Measurements from ENCODE around the gene ACKR3. TPM values are rescaled to one million over a fixed set of nuclear protein-coding genes. Genes with fewer than 3 reads are reported as not detected.

ACKR3 gene
- total RNA-seq, 1 experiment from 2014 or later = 19.6 TPM

- no TSS peak for BruUV-seq (replicated peaks)
- Histone ChIP-seq H3K27ac (no peak overlapping the region), H3K4me2 (no peak overlapping the region), H3F3A (ENCODE audit: insufficient read depth, low read depth) (no peaks in the 10 kb centered on the region), H3K79me2 (ENCODE audit: low read depth) (no peaks in the 10 kb centered on the region), H2AFZ (no peak overlapping the region), H3K36me3 (ENCODE audit: low read depth) (no peaks in the 10 kb centered on the region), H4K20me1 (ENCODE audit: insufficient read depth) (no peaks in the 10 kb centered on the region), H3K9me3 (ENCODE audit: insufficient read depth, low read depth) (no peaks in the 10 kb centered on the region), H3K4me3 (no peak overlapping the region), H3K27me3 (ENCODE audit: insufficient read depth, low read depth) (peaks cover 52% of the 10 kb centered on the region), H3K9me2 (ENCODE audit: insufficient read depth) (no peaks in the 10 kb centered on the region), H3K4me1 (replicated peaks; ENCODE audit: insufficient read depth) (no peaks in the 10 kb centered on the region)
- TF ChIP-seq CTCF (conservative IDR thresholded peaks at IDR 0.05) (no peak), EZH2 (IDR thresholded peaks at IDR 0.05; ENCODE audit: low read depth) (no peak)
- no peak for DNase-seq
- ChIA-PET POLR2A (ENCODE audit: unreplicated experiment) (no interaction called here), CTCF (no interaction called here)
- intact Hi-C loops (cut with micrococcal nuclease; ENCODE audit: unreplicated experiment) = no loop called here
These were observed 17.4 kb upstream of the ACKR3 start for GRCh38 chr2:236552212-236552542.

GRCh38 chr2:236552581-236553363, 16.9 kb upstream of the ACKR3 start:
- no peaks in the 10 kb centered on the region for H3F3A ChIP-seq (ENCODE audit: insufficient read depth, low read depth)
- H3K4me3 ChIP-seq = no peak overlapping the region
- H3K79me2 ChIP-seq (ENCODE audit: low read depth) = no peaks in the 10 kb centered on the region
- no peak overlapping the region for H3K4me2 ChIP-seq
- POLR2A ChIA-PET (ENCODE audit: unreplicated experiment) = no interaction called here
- no peak overlapping the region for H2AFZ ChIP-seq
- H3K9me3 ChIP-seq (ENCODE audit: insufficient read depth, low read depth) = no peaks in the 10 kb centered on the region
- no peaks in the 10 kb centered on the region for H4K20me1 ChIP-seq (ENCODE audit: insufficient read depth)
- DNase-seq = no peak
- H3K9me2 ChIP-seq (ENCODE audit: insufficient read depth) = no peaks in the 10 kb centered on the region
- no peaks in the 10 kb centered on the region for H3K36me3 ChIP-seq (ENCODE audit: low read depth)
- peaks cover 47% of the 10 kb centered on the region for H3K27me3 ChIP-seq (ENCODE audit: insufficient read depth, low read depth)
- intact Hi-C loops (cut with micrococcal nuclease; ENCODE audit: unreplicated experiment) = no loop called here
- H3K27ac ChIP-seq = no peak overlapping the region
- 0 out of 2 replicates have a peak, but pooled peaks cover 2% of the 10 kb centered on the region for H3K4me1 ChIP-seq (replicated peaks; ENCODE audit: insufficient read depth)
- TF ChIP-seq EZH2 (IDR thresholded peaks at IDR 0.05; ENCODE audit: low read depth) (no peak), CTCF (conservative IDR thresholded peaks at IDR 0.05) (no peak)
- CTCF ChIA-PET = no interaction called here
- no TSS peak for BruUV-seq (replicated peaks)

GRCh38 chr2:236553522-236553921, 16.1 kb upstream of the ACKR3 start:
- intact Hi-C loops (cut with micrococcal nuclease; ENCODE audit: unreplicated experiment) = no loop called here
- no peaks in the 10 kb centered on the region for H3K9me2 ChIP-seq (ENCODE audit: insufficient read depth)
- H3K4me1 ChIP-seq (replicated peaks; ENCODE audit: insufficient read depth) = 0 out of 2 replicates have a peak, but pooled peaks cover 5% of the 10 kb centered on the region
- CTCF ChIA-PET = no interaction called here
- no peaks in the 10 kb centered on the region for H3F3A ChIP-seq (ENCODE audit: insufficient read depth, low read depth)
- DNase-seq = no peak
- POLR2A ChIA-PET (ENCODE audit: unreplicated experiment) = interaction anchor here (0.6 kb wide), 1 partner anchor 230 kb away, joined by 4 read pairs; no protein-coding TSS in a partner anchor
- H3K36me3 ChIP-seq (ENCODE audit: low read depth) = no peaks in the 10 kb centered on the region
- no peak overlapping the region for H2AFZ ChIP-seq
- no peaks in the 10 kb centered on the region for H3K79me2 ChIP-seq (ENCODE audit: low read depth)
- no peak overlapping the region for H3K4me2 ChIP-seq
- no peaks in the 10 kb centered on the region for H4K20me1 ChIP-seq (ENCODE audit: insufficient read depth)
- no peak overlapping the region for H3K4me3 ChIP-seq
- TF ChIP-seq EZH2 (IDR thresholded peaks at IDR 0.05; ENCODE audit: low read depth) (no peak), CTCF (conservative IDR thresholded peaks at IDR 0.05) (no peak)
- no TSS peak for BruUV-seq (replicated peaks)
- H3K9me3 ChIP-seq (ENCODE audit: insufficient read depth, low read depth) = no peaks in the 10 kb centered on the region
- no peak overlapping the region for H3K27ac ChIP-seq
- peaks cover 47% of the 10 kb centered on the region for H3K27me3 ChIP-seq (ENCODE audit: insufficient read depth, low read depth)
